ENCODE data around the gene MFSD8.
A peak's percentile ranks its signal among the peaks of the same experiment; 100 is the strongest.

MFSD8 gene

GRCh38 chr4:127881563-127881864, 83.5 kb downstream of the MFSD8 start (continued):
- TF ChIP-seq ZNF600 (tag by site-specific recombination; IDR thresholded peaks at IDR 0.05) (0 out of 2 replicates have a peak, but pooled peaks have one; percentile 10), ZNF114 (tag by site-specific recombination; IDR thresholded peaks at IDR 0.05) (no peak)

GRCh38 chr4:127880763-127881562, 84.0 kb downstream of the MFSD8 start, which contains the start of gene PLK4:
Gene PLK4 (plus strand): TSS chr4:127880893. CDS start chr4:127881135, 242 bp downstream.
- H3K9me3 ChIP-seq (ENCODE audit: control insufficient read depth, insufficient read depth, low read depth, low read length), result no peaks in the 10 kb centered on the region
- CTCF ChIA-PET, result interaction anchor here (0.7 kb wide), 1 partner anchor 11 kb away, joined by 3 read pairs; no protein-coding TSS in a partner anchor
- TF ChIP-seq ZNF133 (tag by site-specific recombination; IDR thresholded peaks at IDR 0.05) (no peak), SP3 (tag by site-specific recombination; IDR thresholded peaks at IDR 0.05) (peak; percentile 94), ZNF777 (tag by site-specific recombination; IDR thresholded peaks at IDR 0.05; ENCODE audit: borderline replicate concordance) (0 out of 2 replicates have a peak, but pooled peaks have one; percentile 42), SALL2 (tag by site-specific recombination; IDR thresholded peaks at IDR 0.05; ENCODE audit: borderline replicate concordance) (no peak), ZNF23 (tag by site-specific recombination; IDR thresholded peaks at IDR 0.05; ENCODE audit: borderline replicate concordance) (no peak), ZNF707 (tag by site-specific recombination; IDR thresholded peaks at IDR 0.05) (no peak), ZNF639 (tag by site-specific recombination; IDR thresholded peaks at IDR 0.05) (no peak), ZNF560 (tag by site-specific recombination; IDR thresholded peaks at IDR 0.05; ENCODE audit: borderline replicate concordance) (no peak), ZSCAN16 (tag by site-specific recombination; IDR thresholded peaks at IDR 0.05) (no peak), TCF7L2 (IDR thresholded peaks at IDR 0.05; ENCODE audit: borderline replicate concordance, low read depth, low read length) (no peak), ZNF510 (tag by site-specific recombination; IDR thresholded peaks at IDR 0.05; ENCODE audit: insufficient replicate concordance) (no peak), ZNF18 (tag by site-specific recombination; IDR thresholded peaks at IDR 0.05) (0 out of 2 replicates have a peak, but pooled peaks have one; percentile 14), AEBP2 (tag by site-specific recombination; IDR thresholded peaks at IDR 0.05; ENCODE audit: borderline replicate concordance) (no peak), IKZF3 (tag by site-specific recombination; IDR thresholded peaks at IDR 0.05) (peak; percentile 87), ZNF174 (tag by site-specific recombination; IDR thresholded peaks at IDR 0.05) (no peak), ZNF692 (tag by site-specific recombination; IDR thresholded peaks at IDR 0.05) (no peak; the same call in 1 of the 2 replicates), ZNF626 (tag by site-specific recombination; IDR thresholded peaks at IDR 0.05) (no peak), ZFHX2 (tag by site-specific recombination; conservative IDR thresholded peaks at IDR 0.05) (peak; percentile 81), ZNF202 (tag by site-specific recombination; IDR thresholded peaks at IDR 0.05; ENCODE audit: borderline replicate concordance) (no peak), KLF16 (tag by site-specific recombination; IDR thresholded peaks at IDR 0.05) (peak; percentile 89), ZNF416 (tag by site-specific recombination; IDR thresholded peaks at IDR 0.05) (no peak), ZNF48 (tag by site-specific recombination; IDR thresholded peaks at IDR 0.05) (no peak)
- TF ChIP-seq, protein P1, sequence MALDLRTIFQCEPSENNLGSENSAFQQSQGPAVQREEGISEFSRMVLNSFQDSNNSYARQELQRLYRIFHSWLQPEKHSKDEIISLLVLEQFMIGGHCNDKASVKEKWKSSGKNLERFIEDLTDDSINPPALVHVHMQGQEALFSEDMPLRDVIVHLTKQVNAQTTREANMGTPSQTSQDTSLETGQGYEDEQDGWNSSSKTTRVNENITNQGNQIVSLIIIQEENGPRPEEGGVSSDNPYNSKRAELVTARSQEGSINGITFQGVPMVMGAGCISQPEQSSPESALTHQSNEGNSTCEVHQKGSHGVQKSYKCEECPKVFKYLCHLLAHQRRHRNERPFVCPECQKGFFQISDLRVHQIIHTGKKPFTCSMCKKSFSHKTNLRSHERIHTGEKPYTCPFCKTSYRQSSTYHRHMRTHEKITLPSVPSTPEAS (tag by site-specific recombination; IDR thresholded peaks at IDR 0.05), result 0 out of 2 replicates have a peak, but pooled peaks have one; percentile 25
- TF ChIP-seq, protein P2, sequence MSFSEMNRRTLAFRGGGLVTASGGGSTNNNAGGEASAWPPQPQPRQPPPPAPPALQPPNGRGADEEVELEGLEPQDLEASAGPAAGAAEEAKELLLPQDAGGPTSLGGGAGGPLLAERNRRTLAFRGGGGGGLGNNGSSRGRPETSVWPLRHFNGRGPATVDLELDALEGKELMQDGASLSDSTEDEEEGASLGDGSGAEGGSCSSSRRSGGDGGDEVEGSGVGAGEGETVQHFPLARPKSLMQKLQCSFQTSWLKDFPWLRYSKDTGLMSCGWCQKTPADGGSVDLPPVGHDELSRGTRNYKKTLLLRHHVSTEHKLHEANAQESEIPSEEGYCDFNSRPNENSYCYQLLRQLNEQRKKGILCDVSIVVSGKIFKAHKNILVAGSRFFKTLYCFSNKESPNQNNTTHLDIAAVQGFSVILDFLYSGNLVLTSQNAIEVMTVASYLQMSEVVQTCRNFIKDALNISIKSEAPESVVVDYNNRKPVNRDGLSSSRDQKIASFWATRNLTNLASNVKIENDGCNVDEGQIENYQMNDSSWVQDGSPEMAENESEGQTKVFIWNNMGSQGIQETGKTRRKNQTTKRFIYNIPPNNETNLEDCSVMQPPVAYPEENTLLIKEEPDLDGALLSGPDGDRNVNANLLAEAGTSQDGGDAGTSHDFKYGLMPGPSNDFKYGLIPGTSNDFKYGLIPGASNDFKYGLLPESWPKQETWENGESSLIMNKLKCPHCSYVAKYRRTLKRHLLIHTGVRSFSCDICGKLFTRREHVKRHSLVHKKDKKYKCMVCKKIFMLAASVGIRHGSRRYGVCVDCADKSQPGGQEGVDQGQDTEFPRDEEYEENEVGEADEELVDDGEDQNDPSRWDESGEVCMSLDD (tag by site-specific recombination; IDR thresholded peaks at IDR 0.05), result no peak

More at GRCh38 chr4:127880763-127881562, 84.0 kb downstream of the MFSD8 start, which contains the start of gene PLK4:
- POLR2A ChIA-PET, result interaction anchor here (0.6 to 1.7 kb wide), 12 partner anchors 9 to 931 kb away, joined by 3 to 27 read pairs (median 5); partner anchors contain the start of genes ABHD18, HSPA4L, LARP1B and MFSD8
- Histone ChIP-seq H3K4me1 (ENCODE audit: control insufficient read depth, insufficient read depth, low read length) (no peaks in the 10 kb centered on the region; the same call in 1 of the 2 replicates), H3K4me3 (ENCODE audit: low read depth, low read length) (peak within 1 kb of the TSS; percentile 96), H3K27ac (ENCODE audit: extremely low read depth, low read depth, low read length) (peak within 1 kb of the TSS; percentile 96), H3K36me3 (ENCODE audit: control insufficient read depth in 2 of 2, insufficient read depth in 1 of 2, low read length in 2 of 2) (peaks cover 9 to 32% of the 10 kb centered on the region in 2 experiments)

Data from HEK293 (cell line).